ENCODE results near the gene ARL14EP.
A peak's percentile ranks its signal among the peaks of the same experiment; 100 is the strongest.

The ARL14EP gene

GRCh38 chr11:30326114-30326778, 3.3 kb downstream of the ARL14EP start:
- DNase-seq (ENCODE audit: insufficient read length, low spot score) (no peak), FAIRE-seq (no peak)

- DNase-seq (ENCODE audit: insufficient read length, low spot score) (no peak), FAIRE-seq (no peak)
Observed at GRCh38 chr11:30326906-30327305, 4.0 kb downstream of the ARL14EP start.

- no peak for FAIRE-seq
- no peak for DNase-seq (ENCODE audit: insufficient read length, low spot score)
Observed at GRCh38 chr11:30328681-30329080, 5.8 kb downstream of the ARL14EP start.

GRCh38 chr11:30329150-30329940, 6.4 kb downstream of the ARL14EP start:
- DNase-seq (ENCODE audit: insufficient read length, low spot score), result no peak
- FAIRE-seq, result no peak

- peak; percentile 11 for DNase-seq (ENCODE audit: insufficient read length, low spot score)
- FAIRE-seq, result no peak
Observed at GRCh38 chr11:30333405-30333804, 10.5 kb downstream of the ARL14EP start.

- FAIRE-seq (no peak), DNase-seq (ENCODE audit: insufficient read length, low spot score) (no peak)
Observed at GRCh38 chr11:30342736-30343166, 19.8 kb downstream of the ARL14EP start.

- FAIRE-seq, result no peak
- DNase-seq (ENCODE audit: insufficient read length, low spot score), result no peak
Observed at GRCh38 chr11:30344085-30344484, 21.2 kb downstream of the ARL14EP start.

GRCh38 chr11:30345644-30346043, 22.7 kb downstream of the ARL14EP start:
- FAIRE-seq (no peak), DNase-seq (ENCODE audit: insufficient read length, low spot score) (no peak)

GRCh38 chr11:30346068-30346688, 23.3 kb downstream of the ARL14EP start:
- DNase-seq (ENCODE audit: insufficient read length, low spot score) (peak; percentile 22), FAIRE-seq (no peak)

GRCh38 chr11:30348035-30348434, 25.1 kb downstream of the ARL14EP start:
- no peak for DNase-seq (ENCODE audit: insufficient read length, low spot score)
- FAIRE-seq, result no peak

- no peak for FAIRE-seq
- no peak for DNase-seq (ENCODE audit: insufficient read length, low spot score)
Observed at GRCh38 chr11:30349885-30350284, 27.0 kb downstream of the ARL14EP start.

GRCh38 chr11:30350384-30350783, 27.5 kb downstream of the ARL14EP start:
- FAIRE-seq (no peak), DNase-seq (ENCODE audit: insufficient read length, low spot score) (no peak)

- FAIRE-seq, result no peak
- no peak for DNase-seq (ENCODE audit: insufficient read length, low spot score)
Observed at GRCh38 chr11:30351061-30351460, 28.2 kb downstream of the ARL14EP start.

- FAIRE-seq, result no peak
- no peak for DNase-seq (ENCODE audit: insufficient read length, low spot score)
Observed at GRCh38 chr11:30356391-30356790, 33.5 kb downstream of the ARL14EP start.

GRCh38 chr11:30357872-30358271, 35.0 kb downstream of the ARL14EP start:
- FAIRE-seq, result no peak
- DNase-seq (ENCODE audit: insufficient read length, low spot score), result no peak

GRCh38 chr11:30358536-30358935, 35.6 kb downstream of the ARL14EP start:
- FAIRE-seq (no peak), DNase-seq (ENCODE audit: insufficient read length, low spot score) (no peak)

GRCh38 chr11:30360741-30361140, 37.8 kb downstream of the ARL14EP start:
- FAIRE-seq, result no peak

GRCh38 chr11:30364139-30364836, 41.4 kb downstream of the ARL14EP start:
- no peak for DNase-seq (ENCODE audit: insufficient read length, low spot score)
- no peak for FAIRE-seq

More at GRCh38 chr11:30360741-30361140, 37.8 kb downstream of the ARL14EP start:
- no peak for DNase-seq (ENCODE audit: insufficient read length, low spot score)

GRCh38 chr11:30364837-30365482, 42.1 kb downstream of the ARL14EP start:
- no peak for FAIRE-seq
- no peak for DNase-seq (ENCODE audit: insufficient read length, low spot score)

GRCh38 chr11:30365793-30366517, 43.1 kb downstream of the ARL14EP start:
- no peak for DNase-seq (ENCODE audit: insufficient read length, low spot score)
- FAIRE-seq, result no peak

Data from HTR-8/SVneo (cell line).